Activated CD4-positive, alpha-beta memory T cell treated with anti-CD3 and anti-CD28 coated beads, Interleukin-2, amount 10 ng/mL, durations not matched to agents 7 days and 5 days (primary cell): ENCODE data around the gene PSMA7. TPM values are rescaled to one million over a fixed set of nuclear protein-coding genes. Genes with fewer than 3 reads are reported as not detected.

Source experiments
- CTCF ChIA-PET: fragments of 350-600 bp; sonication (Branson Sonifier 250); formaldehyde crosslinking; loops from one replicate; lab custom pipeline; 2021; ENCODE audit warnings: antibody characterized with exemption, inconsistent platforms; lab: Charles Lee
- POLR2A ChIA-PET: fragments of 350-600 bp; sonication (Branson Sonifier 250); formaldehyde crosslinking; loops from one replicate; lab custom pipeline; 2021; ENCODE audit warnings: antibody characterized with exemption; lab: Charles Lee
- DNase-seq: peaks from one replicate; pipeline ENCODE4 v3.0.0-alpha.2; 2020
- H3K27ac Mint-ChIP-seq: one replicate; pipeline ENCODE4 v1.8.0; 2021; ENCODE audit warnings: mild to moderate bottlenecking, mixed read lengths
- H3K27me3 Mint-ChIP-seq: one replicate; pipeline ENCODE4 v1.8.0; 2021; ENCODE audit warnings: mixed read lengths
- H3K36me3 Mint-ChIP-seq: one replicate; pipeline ENCODE4 v1.8.0; 2021; ENCODE audit warnings: low read depth, mixed read lengths
- H3K4me1 Mint-ChIP-seq: one replicate; pipeline ENCODE4 v1.8.0; 2021; ENCODE audit warnings: mixed read lengths
- H3K4me3 Mint-ChIP-seq: one replicate; pipeline ENCODE4 v1.8.0; 2021; ENCODE audit warnings: mild to moderate bottlenecking, mixed read lengths
- H3K9me3 Mint-ChIP-seq: one replicate; pipeline ENCODE4 v1.8.0; 2021; ENCODE audit warnings: mixed read lengths
- total RNA-seq, 2 experiments: library from RNA; stranded (reverse); gene quantifications; one replicate each; pipeline ENCODE4 v1.2.3, GENCODE V29; 2021

Gene PSMA7
- total RNA-seq, 2 experiments from 2014 or later: 243 to 246 TPM

DNA sequence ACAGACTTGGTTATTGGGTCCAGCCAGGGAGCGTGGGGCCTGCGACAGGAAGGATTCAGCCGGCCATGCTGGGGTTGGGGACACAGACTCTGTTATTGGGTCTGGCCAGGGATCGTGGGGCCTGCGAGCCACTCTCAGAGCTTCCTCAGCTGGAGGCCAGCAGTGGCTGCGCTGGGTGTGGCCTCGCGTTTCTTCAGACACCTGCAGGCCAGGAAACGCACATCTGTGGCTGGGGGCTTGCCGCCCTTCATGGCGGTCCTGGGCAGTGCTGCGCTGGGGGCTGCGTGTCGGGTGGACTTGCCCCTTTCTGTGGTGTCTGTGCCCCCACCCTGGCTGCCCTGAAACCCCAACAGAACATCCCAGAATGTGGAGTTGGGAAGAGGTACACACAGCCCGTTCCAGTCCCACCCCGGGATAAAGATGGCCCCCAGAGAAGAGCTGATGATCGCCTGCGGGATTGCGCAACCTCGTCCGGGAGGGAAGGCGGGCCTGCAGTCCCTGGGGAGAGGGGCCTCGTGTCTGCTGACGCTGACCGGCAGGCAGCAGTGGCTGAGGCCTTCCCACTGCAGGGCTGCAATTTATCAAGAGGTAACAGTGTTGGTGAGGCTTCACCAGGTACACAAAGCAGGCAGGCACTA lies 22.7 kb upstream of the PSMA7 start:
- Mint-ChIP-seq H3K4me3 (no peak overlapping the region), H3K27me3 (no peaks in the 10 kb centered on the region), H3K9me3 (no peaks in the 10 kb centered on the region), H3K4me1 (no peaks in the 10 kb centered on the region), H3K27ac (no peak overlapping the region), H3K36me3 (peaks cover 15% of the 10 kb centered on the region)
- ChIA-PET CTCF (no interaction called here), POLR2A (no interaction called here)
- no peak for DNase-seq

DNA sequence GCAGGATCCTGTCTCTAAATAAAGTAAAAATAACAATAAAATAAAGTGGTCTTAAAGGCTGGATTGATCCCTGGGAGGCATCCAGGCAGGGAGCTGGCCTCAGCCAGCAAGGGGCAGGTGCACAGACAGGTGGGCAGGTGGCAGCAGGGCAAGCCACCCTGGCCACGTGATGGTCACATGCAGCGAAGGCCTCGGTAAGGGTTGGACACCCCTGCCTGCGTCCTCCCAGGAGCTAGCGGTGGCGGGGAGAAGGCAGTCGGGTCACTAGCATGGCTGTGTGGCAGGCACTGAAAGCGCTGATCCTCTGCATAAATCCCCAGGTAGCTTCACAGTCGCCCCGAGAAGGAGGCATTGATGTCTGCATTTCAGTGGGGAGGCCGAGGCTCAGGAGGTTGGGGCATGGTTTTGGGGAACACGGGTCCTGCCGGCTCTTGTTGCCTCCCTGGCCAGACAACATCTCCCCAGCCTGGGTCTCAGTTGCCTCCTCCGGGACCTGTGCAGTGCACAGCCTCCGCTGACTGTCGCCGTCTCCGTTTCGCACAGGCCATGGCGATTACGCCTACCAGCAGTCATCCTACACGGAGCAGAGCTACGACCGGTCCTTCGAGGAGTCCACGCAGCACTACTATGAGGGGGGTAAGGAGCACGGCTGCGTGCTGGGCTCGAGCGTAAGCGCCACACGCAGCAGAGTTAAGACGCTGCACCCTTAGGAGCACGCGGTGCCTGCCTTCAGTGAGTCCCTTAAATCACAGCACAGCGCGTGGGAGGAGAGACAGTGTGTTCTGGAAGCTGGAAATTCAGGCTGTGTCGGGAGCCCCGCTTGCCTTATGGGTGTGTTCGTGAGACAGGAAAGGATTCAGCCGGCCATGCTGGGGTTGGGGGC lies 21.9 kb upstream of the PSMA7 start:
- Mint-ChIP-seq H3K4me1 (peaks cover 5% of the 10 kb centered on the region), H3K27ac (no peak overlapping the region), H3K9me3 (no peaks in the 10 kb centered on the region), H3K27me3 (no peaks in the 10 kb centered on the region), H3K36me3 (peaks cover 20% of the 10 kb centered on the region), H3K4me3 (no peak overlapping the region)
- DNase-seq: no peak
- ChIA-PET CTCF (no interaction called here), POLR2A (no interaction called here)

DNA sequence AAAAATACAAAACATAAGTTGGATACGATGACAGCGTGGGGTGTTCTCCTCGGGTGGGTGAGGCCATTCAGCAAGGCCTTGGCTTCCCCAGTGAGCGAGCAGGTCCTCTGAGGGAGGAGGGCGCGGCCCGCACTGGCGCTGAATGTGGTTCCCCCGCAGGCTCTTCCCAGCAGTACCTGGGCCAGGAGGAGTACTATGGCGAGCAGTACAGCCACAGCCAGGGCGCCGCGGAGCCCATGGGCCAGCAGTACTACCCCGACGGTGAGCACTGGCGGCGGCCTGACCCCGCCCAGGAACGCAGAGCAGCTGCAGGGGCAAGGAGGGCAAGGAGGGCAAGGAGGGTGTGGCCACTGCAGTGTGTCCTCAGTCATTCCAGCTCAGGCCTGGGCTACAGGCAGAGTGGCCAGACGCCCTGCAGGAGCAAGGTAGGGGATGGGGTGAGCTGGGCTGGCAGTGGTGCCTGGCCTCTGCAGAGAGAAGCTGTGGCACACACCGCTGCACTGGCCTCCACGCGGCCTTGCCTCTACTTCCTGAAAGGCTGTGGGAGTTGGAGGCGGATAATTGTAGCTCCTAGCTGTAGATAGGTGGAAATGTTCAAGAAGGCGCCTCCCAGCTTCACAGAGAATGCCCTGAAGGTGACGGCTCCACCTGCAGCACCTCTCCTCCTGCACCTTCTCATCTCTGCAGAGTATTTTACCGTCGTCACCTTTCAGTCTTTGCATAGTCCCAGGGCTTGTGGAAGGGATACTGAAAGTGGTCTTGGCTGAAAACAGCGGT lies 21.0 kb upstream of the PSMA7 start:
- peaks cover 25% of the 10 kb centered on the region for H3K36me3 Mint-ChIP-seq
- CTCF ChIA-PET: no interaction called here
- H3K9me3 Mint-ChIP-seq: no peaks in the 10 kb centered on the region
- no peak overlapping the region for H3K4me3 Mint-ChIP-seq
- no peaks in the 10 kb centered on the region for H3K27me3 Mint-ChIP-seq
- POLR2A ChIA-PET: no interaction called here
- no peak for DNase-seq
- H3K4me1 Mint-ChIP-seq: peaks cover 14% of the 10 kb centered on the region
- no peak overlapping the region for H3K27ac Mint-ChIP-seq

DNA sequence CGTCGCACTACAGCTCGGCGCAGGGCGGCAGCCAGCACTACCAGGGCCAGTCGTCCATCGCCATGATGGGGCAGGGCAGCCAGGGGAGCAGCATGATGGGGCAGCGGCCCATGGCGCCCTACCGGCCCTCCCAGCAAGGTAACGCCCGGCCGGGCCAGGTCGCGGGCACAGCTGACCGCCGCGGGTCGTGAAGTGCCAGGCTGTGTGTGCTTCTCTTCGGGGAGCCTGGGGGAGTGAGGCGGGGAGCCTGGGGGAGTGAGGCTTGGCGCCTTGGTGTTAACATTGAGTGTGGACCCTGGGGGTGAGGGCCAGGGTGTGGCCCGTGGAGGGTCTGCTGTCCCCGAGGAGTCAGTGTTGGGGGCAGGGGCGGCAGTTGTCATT lies 20.3 kb upstream of the PSMA7 start:
- peaks cover 20% of the 10 kb centered on the region for H3K4me1 Mint-ChIP-seq
- peaks cover 27% of the 10 kb centered on the region for H3K36me3 Mint-ChIP-seq
- H3K9me3 Mint-ChIP-seq: no peaks in the 10 kb centered on the region
- H3K27ac Mint-ChIP-seq: no peak overlapping the region
- ChIA-PET POLR2A (no interaction called here), CTCF (no interaction called here)
- no peak for DNase-seq
- H3K4me3 Mint-ChIP-seq: no peak overlapping the region
- H3K27me3 Mint-ChIP-seq: no peaks in the 10 kb centered on the region

DNA sequence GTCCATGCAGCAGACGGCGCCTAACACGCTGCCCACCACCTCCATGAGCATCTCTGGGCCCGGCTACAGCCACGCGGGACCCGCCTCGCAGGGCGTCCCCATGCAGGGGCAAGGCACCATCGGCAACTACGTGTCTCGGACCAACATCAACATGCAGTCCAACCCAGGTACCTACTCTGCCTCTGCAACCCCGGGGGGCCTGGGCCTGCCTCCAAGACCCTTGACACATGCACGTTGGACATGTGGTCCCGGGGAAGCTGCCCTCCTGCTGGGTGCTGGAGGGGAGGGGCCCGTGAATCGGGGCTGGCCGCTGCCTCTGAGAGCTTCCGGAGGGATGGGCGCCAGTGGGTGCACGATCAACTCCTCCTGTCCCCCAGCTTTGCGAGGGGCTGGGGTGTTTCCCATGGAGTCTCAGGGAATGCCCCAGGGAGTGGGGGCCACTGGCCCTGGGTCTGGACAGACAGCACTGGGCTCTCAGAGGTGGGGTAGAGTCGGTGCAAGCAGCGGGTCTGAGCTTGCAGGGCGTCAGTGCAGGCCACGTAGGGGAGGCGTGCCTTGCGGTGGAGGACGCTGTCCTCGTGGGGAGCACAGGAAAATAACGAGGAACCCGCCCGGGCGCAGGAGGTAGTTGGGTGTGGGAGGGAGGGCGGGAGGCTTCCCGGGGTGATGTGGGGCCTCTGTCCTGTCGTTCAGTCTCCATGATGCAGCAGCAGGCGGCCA lies 19.7 kb upstream of the PSMA7 start:
- Mint-ChIP-seq H3K27me3 (no peaks in the 10 kb centered on the region), H3K27ac (no peak overlapping the region), H3K36me3 (peaks cover 28% of the 10 kb centered on the region), H3K4me1 (peaks cover 21% of the 10 kb centered on the region), H3K4me3 (no peak overlapping the region), H3K9me3 (no peaks in the 10 kb centered on the region)
- no peak for DNase-seq
- POLR2A ChIA-PET: no interaction called here
- CTCF ChIA-PET: no interaction called here

DNA sequence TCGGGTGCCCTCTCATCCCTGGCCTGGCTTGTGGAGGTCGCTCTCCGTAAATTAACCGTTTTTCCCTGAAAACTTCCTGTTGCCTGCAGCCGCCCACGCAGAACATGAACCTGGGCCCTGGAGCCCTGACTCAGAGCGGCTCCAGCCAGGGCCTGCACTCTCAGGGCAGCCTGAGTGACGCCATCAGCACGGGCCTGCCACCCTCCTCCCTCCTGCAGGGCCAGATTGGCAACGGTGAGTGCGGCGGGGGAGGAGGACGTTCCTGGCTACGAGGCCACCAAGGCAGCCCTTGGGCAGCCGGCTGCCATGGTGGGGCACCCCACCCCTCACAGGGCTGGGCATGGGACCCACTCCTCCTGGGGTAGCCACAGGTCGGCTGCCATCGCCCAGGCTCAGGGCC lies 18.2 kb upstream of the PSMA7 start:
- H3K36me3 Mint-ChIP-seq: peaks cover 28% of the 10 kb centered on the region
- POLR2A ChIA-PET: no interaction called here

DNA sequence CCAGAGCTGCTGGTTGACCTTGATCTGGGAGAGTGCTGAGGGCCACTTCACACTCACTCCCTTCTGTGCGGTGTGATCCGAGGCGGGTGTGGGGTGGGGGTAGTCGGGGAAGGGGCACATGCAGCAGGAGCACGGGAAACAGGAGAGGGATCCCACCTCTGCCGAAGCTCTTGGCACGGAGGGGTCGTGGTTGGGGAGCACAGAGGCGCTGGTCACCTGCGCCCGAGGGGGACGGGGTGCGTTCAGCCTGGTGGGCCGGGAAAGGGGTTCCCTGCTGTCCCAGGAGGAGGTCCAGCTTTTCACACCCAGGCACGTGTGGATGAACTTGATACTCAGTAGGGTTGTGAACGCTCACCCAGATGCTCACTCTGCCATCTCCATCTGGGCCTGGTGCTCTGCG lies 17.7 kb upstream of the PSMA7 start:
- no peaks in the 10 kb centered on the region for H3K9me3 Mint-ChIP-seq
- H3K36me3 Mint-ChIP-seq: peaks cover 29% of the 10 kb centered on the region
- H3K27me3 Mint-ChIP-seq: no peaks in the 10 kb centered on the region
- peaks cover 21% of the 10 kb centered on the region for H3K4me1 Mint-ChIP-seq
- no peak overlapping the region for H3K4me3 Mint-ChIP-seq
- no peak for DNase-seq
- no peak overlapping the region for H3K27ac Mint-ChIP-seq
- CTCF ChIA-PET: no interaction called here
- POLR2A ChIA-PET: no interaction called here

More for the DNA sequence above, 18.2 kb upstream of the PSMA7 start:
- Mint-ChIP-seq H3K27me3 (no peaks in the 10 kb centered on the region), H3K9me3 (no peaks in the 10 kb centered on the region), H3K27ac (no peak overlapping the region), H3K4me1 (peaks cover 21% of the 10 kb centered on the region), H3K4me3 (no peak overlapping the region)
- CTCF ChIA-PET: no interaction called here
- no peak for DNase-seq

DNA sequence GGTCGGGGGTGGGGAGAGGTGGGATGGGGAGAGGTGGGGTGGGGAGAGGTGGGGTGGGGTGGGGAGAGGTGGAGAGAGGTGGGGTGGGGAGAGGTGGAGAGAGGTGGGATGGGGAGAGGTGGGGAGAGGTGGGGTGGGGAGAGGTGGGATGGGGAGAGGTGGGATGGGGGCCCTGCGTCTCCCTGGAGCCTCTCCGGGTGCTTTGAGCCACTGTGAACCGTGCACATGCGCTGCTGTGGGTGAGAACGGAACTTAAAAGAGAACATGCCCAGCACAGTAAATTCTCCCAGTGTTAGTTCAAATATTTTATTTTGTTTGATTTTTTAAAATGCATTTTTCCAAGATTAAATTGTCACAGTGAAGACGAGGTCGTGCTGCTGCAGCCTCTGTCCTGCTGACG lies 17.1 kb upstream of the PSMA7 start:
- CTCF ChIA-PET: no interaction called here
- Mint-ChIP-seq H3K9me3 (no peaks in the 10 kb centered on the region), H3K27ac (no peak overlapping the region), H3K4me3 (no peak overlapping the region), H3K27me3 (no peaks in the 10 kb centered on the region), H3K4me1 (peaks cover 21% of the 10 kb centered on the region), H3K36me3 (peaks cover 33% of the 10 kb centered on the region)
- POLR2A ChIA-PET: interaction anchor here (0.9 kb wide), 1 partner anchor 25 kb away, joined by 3 read pairs; no protein-coding TSS in a partner anchor
- DNase-seq: no peak

DNA sequence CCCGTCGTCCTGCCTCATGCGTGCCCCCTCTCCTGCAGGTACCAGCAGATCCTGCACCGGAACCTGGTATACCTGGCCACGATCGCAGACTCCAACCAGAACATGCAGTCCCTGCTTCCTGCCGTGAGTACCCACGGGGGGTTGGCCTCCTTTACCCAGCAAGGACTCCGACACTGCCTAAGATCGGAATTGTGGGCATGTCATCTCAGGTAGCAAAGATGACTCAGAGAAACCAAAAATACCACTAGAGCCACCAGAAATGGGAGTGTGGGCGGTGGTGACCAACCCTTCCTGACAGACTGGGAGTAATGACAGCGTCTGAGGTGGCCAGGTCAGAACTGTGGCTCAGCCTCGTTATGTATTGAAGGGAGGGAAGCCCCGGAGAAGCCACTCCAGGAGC lies 16.6 kb upstream of the PSMA7 start:
- H3K4me1 Mint-ChIP-seq: peaks cover 21% of the 10 kb centered on the region
- H3K36me3 Mint-ChIP-seq: peaks cover 33% of the 10 kb centered on the region
- no peak overlapping the region for H3K27ac Mint-ChIP-seq
- H3K9me3 Mint-ChIP-seq: no peaks in the 10 kb centered on the region
- peak overlapping the region; percentile 28 for H3K4me3 Mint-ChIP-seq
- ChIA-PET CTCF (no interaction called here), POLR2A (interaction anchor here (0.9 kb wide), 1 partner anchor 24 kb away, joined by 3 read pairs; no protein-coding TSS in a partner anchor)
- DNase-seq: peak; percentile 76
- no peaks in the 10 kb centered on the region for H3K27me3 Mint-ChIP-seq

DNA sequence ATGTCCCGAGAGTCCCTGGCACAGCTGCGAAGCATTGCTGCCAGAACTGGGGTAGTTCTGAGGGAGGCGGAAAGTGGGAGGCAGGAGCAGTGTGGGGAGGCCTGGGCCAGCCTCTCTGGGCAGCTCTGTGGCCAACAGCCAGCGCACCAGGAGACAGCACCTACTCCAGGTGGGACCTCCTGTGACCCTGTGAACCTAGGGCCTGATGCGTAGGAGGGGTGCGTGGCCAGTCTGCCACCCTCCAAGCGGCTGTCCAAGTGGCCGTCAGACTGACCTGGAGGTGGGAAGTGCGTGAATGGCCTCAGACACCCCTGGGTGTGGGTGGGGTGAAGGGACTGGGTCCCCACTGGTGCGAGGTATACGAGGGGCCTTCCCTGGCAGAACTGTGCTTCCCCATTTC lies 15.9 kb upstream of the PSMA7 start:
- Mint-ChIP-seq H3K4me3 (no peak overlapping the region), H3K36me3 (peaks cover 40% of the 10 kb centered on the region), H3K9me3 (peaks cover 1% of the 10 kb centered on the region), H3K27ac (no peak overlapping the region), H3K4me1 (peaks cover 21% of the 10 kb centered on the region), H3K27me3 (no peaks in the 10 kb centered on the region)
- DNase-seq: no peak
- ChIA-PET CTCF (no interaction called here), POLR2A (no interaction called here)

DNA sequence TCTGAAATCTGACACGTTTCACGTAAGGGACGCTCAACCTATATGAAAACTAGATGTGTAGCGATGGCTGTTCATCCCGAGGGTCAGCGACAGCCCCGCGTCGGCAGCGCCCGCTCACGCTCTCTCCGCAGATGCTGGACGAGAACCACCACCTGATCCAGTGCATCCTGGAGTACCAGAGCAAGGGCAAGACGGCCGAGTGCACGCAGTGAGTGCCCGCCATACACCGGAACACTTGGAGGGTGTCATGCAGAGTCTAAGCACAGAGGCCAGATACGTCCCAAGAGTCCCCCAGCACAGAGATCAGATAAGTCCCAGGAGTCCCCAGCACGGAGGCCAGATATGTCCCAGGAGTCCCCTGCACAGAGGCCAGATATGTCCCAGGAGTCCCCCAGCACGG lies 15.3 kb upstream of the PSMA7 start:
- peaks cover 21% of the 10 kb centered on the region for H3K4me1 Mint-ChIP-seq
- H3K27me3 Mint-ChIP-seq: no peaks in the 10 kb centered on the region
- H3K27ac Mint-ChIP-seq: no peak overlapping the region
- no peak overlapping the region for H3K4me3 Mint-ChIP-seq
- ChIA-PET POLR2A (no interaction called here), CTCF (no interaction called here)
- H3K36me3 Mint-ChIP-seq: peaks cover 40% of the 10 kb centered on the region
- peaks cover 6% of the 10 kb centered on the region for H3K9me3 Mint-ChIP-seq
- DNase-seq: no peak

DNA sequence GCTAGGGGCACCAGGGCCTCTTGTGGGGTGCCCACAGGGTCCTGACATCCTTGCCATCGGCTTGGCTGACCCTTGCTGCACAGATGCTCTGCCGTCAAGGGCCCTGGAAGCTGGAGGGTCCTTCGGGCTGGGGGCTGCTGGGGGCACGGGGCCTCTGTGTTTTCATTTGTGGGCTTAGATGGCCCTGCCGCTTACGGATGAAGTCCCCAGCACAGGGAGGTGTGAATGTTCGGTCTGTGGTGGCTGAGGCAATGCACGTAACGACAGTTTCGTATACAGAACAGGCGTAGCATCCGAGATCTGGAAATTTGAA lies 14.8 kb upstream of the PSMA7 start:
- H3K27me3 Mint-ChIP-seq: no peaks in the 10 kb centered on the region
- ChIA-PET CTCF (no interaction called here), POLR2A (no interaction called here)
- H3K36me3 Mint-ChIP-seq: peaks cover 45% of the 10 kb centered on the region
- DNase-seq: no peak
- H3K27ac Mint-ChIP-seq: no peak overlapping the region
- H3K4me3 Mint-ChIP-seq: no peak overlapping the region
- peaks cover 21% of the 10 kb centered on the region for H3K4me1 Mint-ChIP-seq
- H3K9me3 Mint-ChIP-seq: peaks cover 9% of the 10 kb centered on the region
